ENCODE results near the gene STARD10. TPM values are rescaled to one million over a fixed set of nuclear protein-coding genes. Genes with fewer than 3 reads are reported as not detected.

Gene STARD10
- total and polyA plus RNA-seq, 9 donors = 36.8 to 56.1 (median 45.8) TPM

DNA sequence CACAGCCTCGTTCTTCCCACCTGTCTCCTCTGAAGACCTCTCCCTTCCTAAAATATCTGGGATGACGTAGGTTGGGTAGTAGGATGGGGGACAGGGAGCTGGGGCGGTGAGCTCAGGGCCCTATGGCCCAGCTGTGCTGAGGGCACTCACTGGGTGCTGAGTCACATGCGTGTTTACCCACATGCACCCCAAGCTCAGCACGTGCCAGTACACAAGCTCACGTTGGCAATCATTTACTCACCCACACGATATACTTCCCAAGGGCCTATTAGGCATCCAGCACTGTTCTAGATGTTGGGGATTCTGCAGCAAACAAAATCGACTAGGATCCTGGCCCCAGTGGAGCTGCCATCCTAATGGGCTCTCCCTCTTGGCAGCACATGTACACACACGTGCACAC is 70.3 kb downstream of the STARD10 start:
- H3K9me3 ChIP-seq = no peaks in the 10 kb centered on the region
- H3K27ac ChIP-seq = no peak overlapping the region
- TF ChIP-seq, protein P1, sequence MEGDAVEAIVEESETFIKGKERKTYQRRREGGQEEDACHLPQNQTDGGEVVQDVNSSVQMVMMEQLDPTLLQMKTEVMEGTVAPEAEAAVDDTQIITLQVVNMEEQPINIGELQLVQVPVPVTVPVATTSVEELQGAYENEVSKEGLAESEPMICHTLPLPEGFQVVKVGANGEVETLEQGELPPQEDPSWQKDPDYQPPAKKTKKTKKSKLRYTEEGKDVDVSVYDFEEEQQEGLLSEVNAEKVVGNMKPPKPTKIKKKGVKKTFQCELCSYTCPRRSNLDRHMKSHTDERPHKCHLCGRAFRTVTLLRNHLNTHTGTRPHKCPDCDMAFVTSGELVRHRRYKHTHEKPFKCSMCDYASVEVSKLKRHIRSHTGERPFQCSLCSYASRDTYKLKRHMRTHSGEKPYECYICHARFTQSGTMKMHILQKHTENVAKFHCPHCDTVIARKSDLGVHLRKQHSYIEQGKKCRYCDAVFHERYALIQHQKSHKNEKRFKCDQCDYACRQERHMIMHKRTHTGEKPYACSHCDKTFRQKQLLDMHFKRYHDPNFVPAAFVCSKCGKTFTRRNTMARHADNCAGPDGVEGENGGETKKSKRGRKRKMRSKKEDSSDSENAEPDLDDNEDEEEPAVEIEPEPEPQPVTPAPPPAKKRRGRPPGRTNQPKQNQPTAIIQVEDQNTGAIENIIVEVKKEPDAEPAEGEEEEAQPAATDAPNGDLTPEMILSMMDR (IDR thresholded peaks at IDR 0.05) = no peak
- TF ChIP-seq POLR2A (IDR thresholded peaks at IDR 0.05) (no peak), EP300 (IDR thresholded peaks at IDR 0.05) (no peak)
- peaks cover 25% of the 10 kb centered on the region for H3K4me1 ChIP-seq (ENCODE audit: insufficient read depth)
- intact Hi-C loops (cut with DNase I) = loop anchor here (5.0 to 10.0 kb wide), 4 partner anchors 69 to 521 kb away; partner anchors contain the start of gene STARD10 (in 2 of the 4)
- no peaks in the 10 kb centered on the region for H3K36me3 ChIP-seq
- no peak overlapping the region for H3K4me3 ChIP-seq
- DNase-seq = no peak
- no peaks in the 10 kb centered on the region for H3K27me3 ChIP-seq
- 75 to 76% (median 76%) methylated on average over 9 of the region's 9 CpGs for WGBS, 3 donors

DNA sequence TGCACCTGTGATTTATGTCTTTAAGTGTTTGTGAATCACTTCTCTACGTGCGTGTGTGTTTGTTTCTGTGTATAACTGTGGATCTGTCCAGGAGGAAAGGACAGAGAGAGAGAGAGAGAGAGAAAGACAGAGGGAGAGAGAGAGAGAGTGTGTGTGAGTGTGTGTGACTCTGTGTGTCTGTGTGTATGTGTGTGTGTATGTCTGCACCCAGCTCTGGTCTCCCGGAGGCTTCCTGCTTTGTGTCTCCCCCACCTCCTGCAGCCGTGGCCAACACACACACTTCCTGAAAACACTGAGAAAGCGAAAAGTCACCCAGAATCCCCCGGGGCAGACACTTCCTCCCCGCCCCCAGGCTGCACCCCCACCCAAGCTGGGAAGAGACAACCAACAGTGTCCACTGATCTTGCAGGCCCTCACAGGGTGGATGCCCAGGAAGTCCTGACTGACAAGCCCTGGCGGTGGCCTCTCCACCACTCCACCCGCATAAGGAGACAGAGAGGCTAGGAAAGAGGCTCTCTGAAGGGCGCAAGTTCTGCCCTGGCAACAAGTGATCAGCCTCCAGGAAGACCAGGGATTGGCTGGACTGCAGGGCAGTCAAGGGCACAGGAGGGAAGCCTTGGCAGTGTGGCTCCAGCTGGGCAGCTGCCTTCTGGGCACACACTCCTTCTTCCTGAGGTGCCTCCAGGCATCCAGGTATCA is 71.6 kb downstream of the STARD10 start:
- Histone ChIP-seq H3K9me3 (no peaks in the 10 kb centered on the region), H3K36me3 (no peaks in the 10 kb centered on the region), H3K4me3 (peak overlapping the region; percentile 72), H3K27me3 (no peaks in the 10 kb centered on the region), H3K4me1 (ENCODE audit: insufficient read depth) (peaks cover 25% of the 10 kb centered on the region), H3K27ac (peak overlapping the region; percentile 43 to 84)
- DNase-seq = peak; percentile 87 to 90 (median 90)
- 0 to 1% (median 1%) methylated on average over 7 to 10 of the region's 10 CpGs for WGBS, 3 donors
- no peak for TF ChIP-seq EP300 (IDR thresholded peaks at IDR 0.05)
- TF ChIP-seq, protein P1 (IDR thresholded peaks at IDR 0.05) = no peak
- peak; percentile 38 for TF ChIP-seq POLR2A (IDR thresholded peaks at IDR 0.05)
- intact Hi-C loops (cut with DNase I) = loop anchor here (5.0 to 10.0 kb wide), 4 partner anchors 70 to 523 kb away; partner anchors contain the start of gene STARD10 (in 2 of the 4)

DNA sequence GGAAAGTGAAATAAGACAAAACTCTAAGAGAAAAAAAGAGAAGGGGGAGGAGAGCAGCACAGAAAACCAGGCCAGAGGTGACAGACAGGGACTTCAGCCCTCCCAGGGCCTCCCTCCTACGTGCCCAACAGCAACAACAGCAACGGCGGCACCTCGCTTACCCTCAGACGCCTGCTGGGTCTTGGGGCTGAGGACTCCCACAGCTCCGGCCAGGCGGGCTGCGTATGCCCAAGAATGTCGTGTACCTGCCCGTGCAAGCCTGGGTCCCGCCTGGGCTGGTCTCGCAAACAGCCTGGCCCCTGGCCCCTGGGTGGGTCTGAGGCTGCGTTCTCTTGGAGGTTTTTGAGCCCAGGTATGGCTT is 72.2 kb downstream of the STARD10 start:
- WGBS, 3 donors = 0 to 2% (median 1%) methylated on average over 13 of the region's 13 CpGs

DNA sequence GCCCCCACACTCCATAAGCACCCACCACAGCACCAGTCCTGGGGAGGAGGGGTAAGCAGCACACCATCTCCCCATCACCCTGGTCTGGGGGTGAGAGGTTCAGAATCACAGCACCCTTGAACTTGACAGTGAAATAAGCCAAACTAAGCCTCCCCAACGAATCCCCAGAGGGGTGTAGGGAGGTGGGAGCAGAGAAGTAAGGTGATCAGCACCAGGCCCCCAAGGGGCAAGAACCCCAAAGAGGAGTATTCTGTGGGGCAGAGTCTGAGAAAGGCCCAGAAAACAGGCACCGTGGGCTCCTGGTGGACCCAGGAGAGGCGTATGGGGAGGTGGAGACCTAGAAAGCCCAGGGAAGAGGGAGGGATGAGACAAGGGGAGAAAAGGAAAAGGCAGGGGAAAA is 72.6 kb downstream of the STARD10 start:
- no peaks in the 10 kb centered on the region for H3K36me3 ChIP-seq
- intact Hi-C loops (cut with DNase I) = loop anchor here (5.0 to 10.0 kb wide), 4 partner anchors 71 to 524 kb away; partner anchors contain the start of gene STARD10 (in 2 of the 4)
- TF ChIP-seq, protein P1 (IDR thresholded peaks at IDR 0.05) = no peak
- no peak for TF ChIP-seq EP300 (IDR thresholded peaks at IDR 0.05)
- no peak for TF ChIP-seq POLR2A (IDR thresholded peaks at IDR 0.05)
- peak overlapping the region in 1 of 2 donors; percentile 84 for H3K27ac ChIP-seq
- H3K4me1 ChIP-seq (ENCODE audit: insufficient read depth) = peaks cover 29% of the 10 kb centered on the region
- no peak for DNase-seq
- no peaks in the 10 kb centered on the region for H3K27me3 ChIP-seq
- 0 to 6% (median 1%) methylated on average over 3 of the region's 3 CpGs for WGBS, 3 donors
- H3K4me3 ChIP-seq = peak overlapping the region; percentile 72
- H3K9me3 ChIP-seq = no peaks in the 10 kb centered on the region

More for the DNA sequence above, 72.2 kb downstream of the STARD10 start:
- Histone ChIP-seq H3K4me3 (peak overlapping the region; percentile 72), H3K27ac (peak overlapping the region; percentile 43 to 84), H3K9me3 (no peaks in the 10 kb centered on the region), H3K4me1 (ENCODE audit: insufficient read depth) (peaks cover 27% of the 10 kb centered on the region), H3K36me3 (no peaks in the 10 kb centered on the region), H3K27me3 (no peaks in the 10 kb centered on the region)
- DNase-seq = peak in 4 of 5 donors; percentile 46 to 61 (median 52)
- TF ChIP-seq EP300 (IDR thresholded peaks at IDR 0.05) (no peak), POLR2A (IDR thresholded peaks at IDR 0.05) (no peak)
- TF ChIP-seq, protein P1 (IDR thresholded peaks at IDR 0.05) = no peak
- intact Hi-C loops (cut with DNase I) = loop anchor here (5.0 to 10.0 kb wide), 4 partner anchors 71 to 523 kb away; partner anchors contain the start of gene STARD10 (in 2 of the 4)
